Measurements from ENCODE around the gene SLC39A12. TPM values are rescaled to one million over a fixed set of nuclear protein-coding genes. Genes with fewer than 3 reads are reported as not detected.
"Not testable (repeated sequence)": the region's sequence is repeated elsewhere in the genome, so short reads cannot be mapped to it uniquely, and the experiment has no call there.

The SLC39A12 gene
- total RNA-seq, 4 donors from 2014 or later: not detected

- Histone ChIP-seq H3K4me1 (no peaks in the 10 kb centered on the region), H3K4me3 (no peak overlapping the region), H3K27ac (no peak overlapping the region), H3K27me3 (no peaks in the 10 kb centered on the region), H3K36me3 (no peaks in the 10 kb centered on the region), H3K9me3 (no peaks in the 10 kb centered on the region)
- DNase-seq (ENCODE audit: low spot score in 2 of 2): no peak
- WGBS, 2 donors: 85 to 86% methylated on average over 12 of the region's 12 CpGs
- TF ChIP-seq EP300 (IDR thresholded peaks at IDR 0.05) (no peak), POLR2A (IDR thresholded peaks at IDR 0.05) (no peak), CTCF (IDR thresholded peaks at IDR 0.05) (no peak)
Observed at GRCh38 chr10:17918187-17918903, 33.4 kb upstream of the SLC39A12 start.

- TF ChIP-seq EP300 (IDR thresholded peaks at IDR 0.05): no peak
- no peak for TF ChIP-seq POLR2A (IDR thresholded peaks at IDR 0.05)
- no peak for TF ChIP-seq CTCF (IDR thresholded peaks at IDR 0.05)
- Histone ChIP-seq H3K36me3 (no peaks in the 10 kb centered on the region), H3K27ac (no peak overlapping the region), H3K9me3 (no peaks in the 10 kb centered on the region), H3K4me1 (no peaks in the 10 kb centered on the region), H3K27me3 (no peaks in the 10 kb centered on the region), H3K4me3 (no peak overlapping the region)
- no peak for DNase-seq (ENCODE audit: low spot score in 2 of 2)
- WGBS, 2 donors: 66 to 90% methylated on average over 3 of the region's 3 CpGs
Observed at GRCh38 chr10:17921378-17921777, 30.3 kb upstream of the SLC39A12 start.

- Histone ChIP-seq H3K9me3 (no peaks in the 10 kb centered on the region), H3K4me3 (no peak overlapping the region), H3K36me3 (no peaks in the 10 kb centered on the region), H3K27ac (no peak overlapping the region), H3K4me1 (no peaks in the 10 kb centered on the region), H3K27me3 (no peaks in the 10 kb centered on the region)
- 56 to 77% methylated on average over 4 of the region's 4 CpGs for WGBS, 2 donors
- DNase-seq (ENCODE audit: low spot score in 2 of 2): no peak
- no peak for TF ChIP-seq EP300 (IDR thresholded peaks at IDR 0.05)
- no peak for TF ChIP-seq POLR2A (IDR thresholded peaks at IDR 0.05)
- no peak for TF ChIP-seq CTCF (IDR thresholded peaks at IDR 0.05)
Observed at GRCh38 chr10:17923728-17924127, 28.0 kb upstream of the SLC39A12 start.

- no peaks in the 10 kb centered on the region for H3K4me1 ChIP-seq
- TF ChIP-seq CTCF (IDR thresholded peaks at IDR 0.05): no peak
- no peak for TF ChIP-seq POLR2A (IDR thresholded peaks at IDR 0.05)
- no peak for TF ChIP-seq EP300 (IDR thresholded peaks at IDR 0.05)
- H3K36me3 ChIP-seq: no peaks in the 10 kb centered on the region
- no peak overlapping the region for H3K4me3 ChIP-seq
- no peaks in the 10 kb centered on the region for H3K27me3 ChIP-seq
- 71 to 75% methylated on average over 3 of the region's 3 CpGs for WGBS, 2 donors
- H3K27ac ChIP-seq: no peak overlapping the region
- no peaks in the 10 kb centered on the region for H3K9me3 ChIP-seq
- DNase-seq (ENCODE audit: low spot score in 2 of 2): no peak
Observed at GRCh38 chr10:17943033-17943745, 8.5 kb upstream of the SLC39A12 start.

- H3K4me3 ChIP-seq; DNase-seq (ENCODE audit: low spot score in 2 of 2); H3K9me3 ChIP-seq; H3K27me3 ChIP-seq; H3K36me3 ChIP-seq; H3K4me1 ChIP-seq; H3K27ac ChIP-seq: not testable (repeated sequence)
- 78 to 80% methylated on average over 7 of the region's 7 CpGs for WGBS, 2 donors
Observed at GRCh38 chr10:17950269-17950668, 1.4 kb upstream of the SLC39A12 start.
